GM23338 (cell line): Measurements from ENCODE around the gene PROCA1. TPM values are rescaled to one million over a fixed set of nuclear protein-coding genes. Genes with fewer than 3 reads are reported as not detected.
A peak's percentile ranks its signal among the peaks of the same experiment; 100 is the strongest.

ENCODE experiments used
- ATAC-seq: fragments of 200-7000 bp; cut with Tn5 transposase; 3 replicates; pipeline ENCODE4 v1.9.1; 2020
- DNase-seq: peaks from one replicate; pipeline ENCODE4 v3.0.0-alpha.2; 2015; ENCODE audit warnings: low spot score
- H2AFZ ChIP-seq: fragments of 200-600 bp; sonication (generic); 2 replicates; pipeline ENCODE4 v1.8.0; 2016; ENCODE audit warnings: antibody characterized with exemption, mild to moderate bottlenecking, moderate library complexity
- H3F3A ChIP-seq: fragments of 200-600 bp; sonication (generic); replicated peaks from 2 replicates; pipeline ENCODE4 v1.8.0; 2017; ENCODE audit warnings: antibody characterized with exemption, mixed run types, low read depth
- H3K27ac ChIP-seq: fragments of 200-600 bp; sonication (generic); 2 replicates; pipeline ENCODE4 v1.6.1; 2016; ENCODE audit warnings: low read depth
- H3K27me3 ChIP-seq: fragments of 200-600 bp; sonication (generic); 2 replicates; pipeline ENCODE4 v1.8.0; 2016; ENCODE audit warnings: mild to moderate bottlenecking, mixed run types, moderate library complexity; ENCODE audit not compliant: insufficient read depth
- H3K36me3 ChIP-seq: fragments of 200-600 bp; sonication (generic); 2 replicates; pipeline ENCODE4 v1.8.0; 2016; ENCODE audit warnings: mild to moderate bottlenecking; ENCODE audit not compliant: insufficient read depth
- H3K4me1 ChIP-seq: fragments of 200-600 bp; sonication (generic); 2 replicates; pipeline ENCODE4 v1.8.0; 2016; ENCODE audit warnings: mild to moderate bottlenecking, moderate library complexity; ENCODE audit not compliant: insufficient read depth
- H3K4me2 ChIP-seq: fragments of 200-600 bp; sonication (generic); 2 replicates; pipeline ENCODE4 v1.7.1; 2017; ENCODE audit warnings: mixed run types
- H3K4me3 ChIP-seq: fragments of 200-600 bp; sonication (generic); 2 replicates; pipeline ENCODE4 v1.6.1; 2016; ENCODE audit warnings: mixed run types
- H3K79me2 ChIP-seq: fragments of 200-600 bp; sonication (generic); replicated peaks from 2 replicates; pipeline ENCODE4 v1.8.0; 2017; ENCODE audit warnings: mild to moderate bottlenecking; ENCODE audit not compliant: insufficient read depth
- H3K9me2 ChIP-seq: fragments of 200-600 bp; sonication (generic); 2 replicates; pipeline ENCODE4 v1.8.0; 2017; ENCODE audit not compliant: insufficient read depth
- H4K20me1 ChIP-seq: fragments of 200-600 bp; sonication (generic); replicated peaks from 2 replicates; pipeline ENCODE4 v1.8.0; 2017; ENCODE audit warnings: mild to moderate bottlenecking; ENCODE audit not compliant: insufficient read depth
- H3K27ac Mint-ChIP-seq: 2 replicates; pipeline ENCODE4 v1.8.0; 2020; ENCODE audit warnings: inconsistent platforms, mild to moderate bottlenecking, moderate library complexity, mixed read lengths
- H3K27me3 Mint-ChIP-seq: 3 replicates; pipeline ENCODE4 v1.8.0; 2022; ENCODE audit warnings: low read depth, mild to moderate bottlenecking, moderate library complexity, mixed read lengths, inconsistent platforms; ENCODE audit not compliant: insufficient read depth, poor library complexity
- H3K36me3 Mint-ChIP-seq: 3 replicates; pipeline ENCODE4 v1.8.0; 2021; ENCODE audit warnings: low read depth, mild to moderate bottlenecking, inconsistent platforms, moderate library complexity, mixed read lengths
- H3K4me1 Mint-ChIP-seq: 3 replicates; pipeline ENCODE4 v1.8.0; 2020; ENCODE audit warnings: mild to moderate bottlenecking, inconsistent platforms, mixed read lengths
- H3K4me3 Mint-ChIP-seq: 3 replicates; pipeline ENCODE4 v1.8.0; 2021; ENCODE audit warnings: moderate library complexity, mild to moderate bottlenecking, inconsistent platforms, mixed read lengths
- H3K9me3 Mint-ChIP-seq: 3 replicates; pipeline ENCODE4 v1.8.0; 2020; ENCODE audit warnings: moderate library complexity, mild to moderate bottlenecking, inconsistent platforms, mixed read lengths
- CREB1 ChIP-seq: fragments of 250-450 bp; sonication (Bioruptor Pico); IDR thresholded peaks from 2 replicates; pipeline ENCODE4 v1.5.0; 2020; ENCODE audit warnings: low read depth, mild to moderate bottlenecking, moderate library complexity
- CTCF ChIP-seq, 2 experiments: fragments of 200-600 bp in 1 of 2; sonication (generic) in 1 of 2; conservative IDR thresholded peaks; 2 replicates each; pipeline versions ENCODE4 v1.5.1 to v1.6.1; 2016 to 2017; ENCODE audit warnings: antibody characterized with exemption in 2 of 2, low read depth in 2 of 2, mild to moderate bottlenecking in 2 of 2, moderate library complexity in 1 of 2
- EZH2 ChIP-seq: fragments of 200-600 bp; sonication (generic); IDR thresholded peaks from one replicate; pipeline ENCODE4 v1.8.0; 2017; ENCODE audit warnings: antibody characterized with exemption, mild to moderate bottlenecking, low read depth; ENCODE audit not compliant: unreplicated experiment
- EZH2phosphoT487 ChIP-seq: fragments of 200-600 bp; sonication (generic); IDR thresholded peaks from one replicate; pipeline ENCODE4 v1.8.1; 2018; ENCODE audit warnings: antibody characterized with exemption; ENCODE audit not compliant: unreplicated experiment
- JUNB ChIP-seq: IDR thresholded peaks from one replicate; pipeline ENCODE4 v1.6.1; 2016; ENCODE audit warnings: antibody characterized with exemption; ENCODE audit not compliant: unreplicated experiment
- NANOG ChIP-seq: IDR thresholded peaks from 2 replicates; pipeline ENCODE4 v1.6.1; 2016; ENCODE audit warnings: antibody characterized with exemption, borderline replicate concordance
- POLR2AphosphoS5 ChIP-seq: IDR thresholded peaks from 2 replicates; pipeline ENCODE4 v1.6.1; 2016; ENCODE audit warnings: antibody characterized with exemption, low read depth
- STAT1 ChIP-seq: IDR thresholded peaks from one replicate; pipeline ENCODE4 v1.6.1; 2016; ENCODE audit warnings: antibody characterized with exemption; ENCODE audit not compliant: unreplicated experiment
- ZNF114 ChIP-seq: fragments of 250-450 bp; sonication (Bioruptor Pico); IDR thresholded peaks from 2 replicates; pipeline ENCODE4 v1.5.0; 2020; ENCODE audit warnings: mild to moderate bottlenecking, moderate library complexity
- ZNF331 ChIP-seq: fragments of 250-450 bp; sonication (Bioruptor Pico); IDR thresholded peaks from 2 replicates; pipeline ENCODE4 v1.5.0; 2020; ENCODE audit warnings: low read depth, mild to moderate bottlenecking, moderate library complexity
- ZNF462 ChIP-seq: fragments of 250-450 bp; sonication (Bioruptor Pico); IDR thresholded peaks from 2 replicates; pipeline ENCODE4 v1.5.0; 2020; ENCODE audit warnings: mild to moderate bottlenecking, moderate library complexity
- polyA plus RNA-seq: library from polyadenylated mRNA; unstranded; fragments of >200 nt; fragmentation: Nextera tagmentation; extraction: Ambion mirVana; gene quantifications from 2 replicates; pipeline ENCODE4 v1.2.1, GENCODE V29; 2016
- total RNA-seq: library from RNA; depleted of rRNA; stranded (reverse); fragments of >200 nt; shearing (Covaris generic); gene quantifications from 2 replicates; pipeline ENCODE4 v1.2.3, GENCODE V29; 2014
- TF ChIP-seq, protein P1 (sequence below): IDR thresholded peaks from one replicate; pipeline ENCODE4 v1.6.1; 2018; ENCODE audit warnings: antibody characterized with exemption; ENCODE audit not compliant: unreplicated experiment
- TF ChIP-seq, protein P2 (sequence below): IDR thresholded peaks from 2 replicates; pipeline ENCODE4 v1.6.1; 2016; ENCODE audit warnings: antibody characterized with exemption

Gene PROCA1
- total and polyA plus RNA-seq, 2 experiments from 2014 or later, result 11.3 to 14.4 TPM

- Histone ChIP-seq H3K36me3 (peaks cover 39% of the 10 kb centered on the region), H3K27ac (peak overlapping the region; percentile 95), H3K27me3 (no peaks in the 10 kb centered on the region), H3F3A (peaks cover 63% of the 10 kb centered on the region), H4K20me1 (peaks cover 33% of the 10 kb centered on the region), H2AFZ (no peak overlapping the region), H3K9me2 (no peaks in the 10 kb centered on the region), H3K79me2 (peaks cover 35% of the 10 kb centered on the region), H3K4me3 (peak overlapping the region; percentile 98), H3K4me2 (peak overlapping the region; percentile 98), H3K4me1 (peaks cover 39% of the 10 kb centered on the region)
- peaks cover 46% of the 10 kb centered on the region for H3K27me3 Mint-ChIP-seq
- H3K9me3 Mint-ChIP-seq, result peaks cover 7% of the 10 kb centered on the region
- peaks cover 50% of the 10 kb centered on the region for H3K4me1 Mint-ChIP-seq
- no peak for TF ChIP-seq EZH2
- no peak for TF ChIP-seq STAT1
- TF ChIP-seq, protein P1, sequence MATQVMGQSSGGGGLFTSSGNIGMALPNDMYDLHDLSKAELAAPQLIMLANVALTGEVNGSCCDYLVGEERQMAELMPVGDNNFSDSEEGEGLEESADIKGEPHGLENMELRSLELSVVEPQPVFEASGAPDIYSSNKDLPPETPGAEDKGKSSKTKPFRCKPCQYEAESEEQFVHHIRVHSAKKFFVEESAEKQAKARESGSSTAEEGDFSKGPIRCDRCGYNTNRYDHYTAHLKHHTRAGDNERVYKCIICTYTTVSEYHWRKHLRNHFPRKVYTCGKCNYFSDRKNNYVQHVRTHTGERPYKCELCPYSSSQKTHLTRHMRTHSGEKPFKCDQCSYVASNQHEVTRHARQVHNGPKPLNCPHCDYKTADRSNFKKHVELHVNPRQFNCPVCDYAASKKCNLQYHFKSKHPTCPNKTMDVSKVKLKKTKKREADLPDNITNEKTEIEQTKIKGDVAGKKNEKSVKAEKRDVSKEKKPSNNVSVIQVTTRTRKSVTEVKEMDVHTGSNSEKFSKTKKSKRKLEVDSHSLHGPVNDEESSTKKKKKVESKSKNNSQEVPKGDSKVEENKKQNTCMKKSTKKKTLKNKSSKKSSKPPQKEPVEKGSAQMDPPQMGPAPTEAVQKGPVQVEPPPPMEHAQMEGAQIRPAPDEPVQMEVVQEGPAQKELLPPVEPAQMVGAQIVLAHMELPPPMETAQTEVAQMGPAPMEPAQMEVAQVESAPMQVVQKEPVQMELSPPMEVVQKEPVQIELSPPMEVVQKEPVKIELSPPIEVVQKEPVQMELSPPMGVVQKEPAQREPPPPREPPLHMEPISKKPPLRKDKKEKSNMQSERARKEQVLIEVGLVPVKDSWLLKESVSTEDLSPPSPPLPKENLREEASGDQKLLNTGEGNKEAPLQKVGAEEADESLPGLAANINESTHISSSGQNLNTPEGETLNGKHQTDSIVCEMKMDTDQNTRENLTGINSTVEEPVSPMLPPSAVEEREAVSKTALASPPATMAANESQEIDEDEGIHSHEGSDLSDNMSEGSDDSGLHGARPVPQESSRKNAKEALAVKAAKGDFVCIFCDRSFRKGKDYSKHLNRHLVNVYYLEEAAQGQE, result no peak
- no peak for TF ChIP-seq POLR2AphosphoS5
- TF ChIP-seq, protein P2, sequence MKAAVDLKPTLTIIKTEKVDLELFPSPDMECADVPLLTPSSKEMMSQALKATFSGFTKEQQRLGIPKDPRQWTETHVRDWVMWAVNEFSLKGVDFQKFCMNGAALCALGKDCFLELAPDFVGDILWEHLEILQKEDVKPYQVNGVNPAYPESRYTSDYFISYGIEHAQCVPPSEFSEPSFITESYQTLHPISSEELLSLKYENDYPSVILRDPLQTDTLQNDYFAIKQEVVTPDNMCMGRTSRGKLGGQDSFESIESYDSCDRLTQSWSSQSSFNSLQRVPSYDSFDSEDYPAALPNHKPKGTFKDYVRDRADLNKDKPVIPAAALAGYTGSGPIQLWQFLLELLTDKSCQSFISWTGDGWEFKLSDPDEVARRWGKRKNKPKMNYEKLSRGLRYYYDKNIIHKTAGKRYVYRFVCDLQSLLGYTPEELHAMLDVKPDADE, result no peak
- TF ChIP-seq NANOG, result no peak
- TF ChIP-seq CTCF (conservative IDR thresholded peaks at IDR 0.05; ENCODE audit: low read depth in 2 of 2), result no peak
- no peak for TF ChIP-seq ZNF114 (CRISPR knock-in tag)
- TF ChIP-seq ZNF331 (CRISPR knock-in tag), result no peak
- no peak for TF ChIP-seq CREB1
- TF ChIP-seq JUNB, result no peak
- no peak for TF ChIP-seq EZH2phosphoT487
- no peak for TF ChIP-seq ZNF462 (CRISPR knock-in tag)
- no peak for DNase-seq
- H3K27ac Mint-ChIP-seq, result peak overlapping the region; percentile 57; the same call in 1 of the 2 replicates
- no peak for ATAC-seq
- peaks cover 58% of the 10 kb centered on the region for H3K36me3 Mint-ChIP-seq
- peak overlapping the region; percentile 89 for H3K4me3 Mint-ChIP-seq
These were observed 11.6 kb upstream of the PROCA1 start for GRCh38 chr17:28723159-28723835.
